Activated CD8-positive, alpha-beta T cell treated with anti-CD3 and anti-CD28 coated beads for 36 hours (primary cell): ENCODE measurements around the gene CYLC2. TPM values are rescaled to one million over a fixed set of nuclear protein-coding genes. Genes with fewer than 3 reads are reported as not detected.

Experiments used
- ATAC-seq: fragments of 200-7000 bp; cut with Tn5 transposase; one replicate; pipeline ENCODE4 v1.10.0; 2021; ENCODE audit warnings: mild to moderate bottlenecking, moderate library complexity
- CTCF ChIA-PET: fragments of 350-600 bp; sonication (Branson Sonifier 250); formaldehyde crosslinking; loops from one replicate; lab custom pipeline; 2021; ENCODE audit warnings: antibody characterized with exemption; lab: Charles Lee
- POLR2A ChIA-PET: fragments of 350-600 bp; sonication (Branson Sonifier 250); formaldehyde crosslinking; loops from one replicate; lab custom pipeline; 2021; ENCODE audit warnings: antibody characterized with exemption; lab: Charles Lee
- DNase-seq: peaks from one replicate; pipeline ENCODE4 v3.0.0-alpha.2; 2020
- H3K27ac Mint-ChIP-seq: one replicate; pipeline ENCODE4 v1.8.0; 2021; ENCODE audit warnings: mild to moderate bottlenecking, mixed read lengths
- H3K27me3 Mint-ChIP-seq: one replicate; pipeline ENCODE4 v1.8.0; 2021; ENCODE audit warnings: mixed read lengths
- H3K36me3 Mint-ChIP-seq: one replicate; pipeline ENCODE4 v1.8.0; 2021; ENCODE audit warnings: low read depth, mixed read lengths
- H3K4me1 Mint-ChIP-seq: one replicate; pipeline ENCODE4 v1.8.0; 2021; ENCODE audit warnings: low read depth, mixed read lengths
- H3K4me3 Mint-ChIP-seq: one replicate; pipeline ENCODE4 v1.8.0; 2021; ENCODE audit warnings: mild to moderate bottlenecking, moderate library complexity, mixed read lengths
- H3K9me3 Mint-ChIP-seq: one replicate; pipeline ENCODE4 v1.8.0; 2021; ENCODE audit warnings: mixed read lengths
- CTCF ChIP-seq: fragments of 200-600 bp; IDR thresholded peaks from one replicate; pipeline ENCODE4 v1.8.0; 2022; ENCODE audit warnings: antibody characterized with exemption, mild to moderate bottlenecking
- intact Hi-C: fragments of 100-400 bp; cut with micrococcal nuclease; formaldehyde crosslinking; loops from one replicate; pipeline ENCODE4 v1.10.0; 2022
- total RNA-seq, 2 experiments: library from RNA; stranded (reverse); gene quantifications; one replicate each; pipeline ENCODE4 v1.2.3, GENCODE V29; 2021

The CYLC2 gene
- total RNA-seq, 2 experiments from 2014 or later, result not detected

- Mint-ChIP-seq H3K4me1 (no peaks in the 10 kb centered on the region), H3K27me3 (no peaks in the 10 kb centered on the region), H3K36me3 (no peaks in the 10 kb centered on the region), H3K9me3 (peaks cover 14% of the 10 kb centered on the region), H3K4me3 (no peak overlapping the region), H3K27ac (no peak overlapping the region)
- no peak for DNase-seq
- ChIA-PET CTCF (no interaction called here), POLR2A (no interaction called here)
- intact Hi-C loops, result no loop called here
- no peak for ATAC-seq
- TF ChIP-seq CTCF, result no peak
Measured at GRCh38 chr9:102974530-102974929, 20.6 kb upstream of the CYLC2 start.

GRCh38 chr9:102975251-102975650, 19.9 kb upstream of the CYLC2 start:
- Mint-ChIP-seq H3K4me1 (no peaks in the 10 kb centered on the region), H3K36me3 (no peaks in the 10 kb centered on the region), H3K9me3 (peaks cover 13% of the 10 kb centered on the region), H3K4me3 (no peak overlapping the region), H3K27ac (no peak overlapping the region), H3K27me3 (no peaks in the 10 kb centered on the region)
- TF ChIP-seq CTCF, result no peak
- ATAC-seq (no peak), DNase-seq (no peak)
- intact Hi-C loops, result no loop called here
- ChIA-PET POLR2A (no interaction called here), CTCF (no interaction called here)

- peaks cover 5% of the 10 kb centered on the region for H3K9me3 Mint-ChIP-seq
- DNase-seq (no peak), ATAC-seq (no peak)
- TF ChIP-seq CTCF, result no peak
- no peaks in the 10 kb centered on the region for H3K36me3 Mint-ChIP-seq
- H3K27me3 Mint-ChIP-seq, result no peaks in the 10 kb centered on the region
- CTCF ChIA-PET, result interaction anchor here (1.2 kb wide), 1 partner anchor 14 kb away, joined by 3 read pairs; no protein-coding TSS in a partner anchor
- no peak overlapping the region for H3K4me3 Mint-ChIP-seq
- intact Hi-C loops, result no loop called here
- H3K27ac Mint-ChIP-seq, result no peak overlapping the region
- H3K4me1 Mint-ChIP-seq, result no peaks in the 10 kb centered on the region
- POLR2A ChIA-PET, result no interaction called here
Measured at GRCh38 chr9:102985162-102985895, 9.8 kb upstream of the CYLC2 start.

- DNase-seq, result no peak
- ChIA-PET POLR2A (no interaction called here), CTCF (no interaction called here)
- intact Hi-C loops, result no loop called here
- no peaks in the 10 kb centered on the region for H3K36me3 Mint-ChIP-seq
- no peak for ATAC-seq
- H3K27ac Mint-ChIP-seq, result no peak overlapping the region
- no peaks in the 10 kb centered on the region for H3K4me1 Mint-ChIP-seq
- no peaks in the 10 kb centered on the region for H3K27me3 Mint-ChIP-seq
- no peak for TF ChIP-seq CTCF
- peaks cover 5% of the 10 kb centered on the region for H3K9me3 Mint-ChIP-seq
- H3K4me3 Mint-ChIP-seq, result no peak overlapping the region
Measured at GRCh38 chr9:102986425-102986824, 8.7 kb upstream of the CYLC2 start.

GRCh38 chr9:103003689-103004088, 8.6 kb downstream of the CYLC2 start:
- ChIA-PET POLR2A (no interaction called here), CTCF (no interaction called here)
- no peak for ATAC-seq
- intact Hi-C loops, result no loop called here
- Mint-ChIP-seq H3K4me3 (no peak overlapping the region), H3K36me3 (no peaks in the 10 kb centered on the region), H3K9me3 (peaks cover 3% of the 10 kb centered on the region), H3K27ac (no peak overlapping the region), H3K4me1 (no peaks in the 10 kb centered on the region), H3K27me3 (no peaks in the 10 kb centered on the region)
- no peak for TF ChIP-seq CTCF
- DNase-seq, result no peak
